Measurements from ENCODE around the gene KCNJ15.

- TF ChIP-seq CTCF (IDR thresholded peaks at IDR 0.05; ENCODE audit: insufficient read depth, low read depth, low read length) = no peak
- TF ChIP-seq EZH2 (IDR thresholded peaks at IDR 0.05; ENCODE audit: insufficient read depth, low read length) = no peak
These were observed 17.1 kb upstream of the KCNJ15 start for GRCh38 chr21:38239672-38240071.

Measured in astrocyte (in vitro differentiated cells and primary cell).